Breast epithelium (tissue), 3 donors: ENCODE data around the gene SLC6A7.

ENCODE experiments used
- CTCF ChIP-seq, 3 donors: fragments of 450-650 bp; IDR thresholded peaks; one replicate each; pipeline ENCODE4 v1.5.1; 2016 to 2017; ENCODE audit warnings: antibody characterized with exemption in 3 of 3, mild to moderate bottlenecking in 3 of 3, moderate library complexity in 3 of 3
- POLR2A ChIP-seq: fragments of 450-650 bp; IDR thresholded peaks from one replicate; pipeline ENCODE4 v1.6.1; 2016; ENCODE audit warnings: antibody characterized with exemption, mild to moderate bottlenecking, moderate library complexity

GRCh38 chr5:150155258-150156026 is 34.4 kb upstream of the SLC6A7 start, which contains the start of gene PDGFRB:
- TF ChIP-seq CTCF (IDR thresholded peaks at IDR 0.05): no peak
- TF ChIP-seq POLR2A: peak; percentile 29
